Fibroblast of villous mesenchyme (primary cell): ENCODE results near the gene CIRBP. TPM values are rescaled to one million over a fixed set of nuclear protein-coding genes. Genes with fewer than 3 reads are reported as not detected.
"Not testable (repeated sequence)": the region's sequence is repeated elsewhere in the genome, so short reads cannot be mapped to it uniquely, and the experiment has no call there.

Source experiments
- DNase-seq: peaks from one replicate; pipeline ENCODE4 v3.0.0-alpha.2; 2010; ENCODE audit warnings: low read depth
- H3K4me3 ChIP-seq: 2 replicates; pipeline ENCODE4 v1.5.1; 2011; ENCODE audit warnings: low read depth, mild to moderate bottlenecking, low read length
- total RNA-seq: library from RNA; depleted of rRNA; stranded (reverse); fragments of >200 nt; gene quantifications from 2 replicates; pipeline ENCODE4 v1.2.3, GENCODE V29; 2012
- TF ChIP-seq, protein P1 (sequence below): IDR thresholded peaks from 2 replicates; pipeline ENCODE4 v1.5.1; 2012; ENCODE audit warnings: low read depth, mild to moderate bottlenecking, low read length; ENCODE audit not compliant: insufficient read depth

Gene CIRBP
- total RNA-seq, 1 donor = 85.5 TPM

DNA sequence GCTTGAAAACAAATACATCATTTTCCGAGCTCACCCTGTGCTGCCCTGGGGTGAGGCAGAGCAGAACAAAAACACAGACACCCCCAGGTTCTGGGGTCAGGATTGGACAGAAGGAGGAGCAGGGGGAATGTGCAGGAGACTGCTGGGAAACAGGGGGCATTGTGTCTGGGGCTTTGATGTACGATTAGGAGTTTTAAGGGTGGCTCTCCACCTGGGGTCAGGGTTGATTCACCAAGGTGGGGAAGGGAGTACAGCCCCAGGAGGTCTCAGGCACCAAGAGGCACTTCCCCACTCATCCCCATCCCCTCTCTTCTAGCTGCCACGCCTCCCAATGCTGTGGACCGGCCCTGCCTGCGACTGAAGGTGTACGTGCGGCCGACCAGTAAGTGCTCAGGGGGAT lies 29.1 kb downstream of the CIRBP start:
- TF ChIP-seq, protein P1, sequence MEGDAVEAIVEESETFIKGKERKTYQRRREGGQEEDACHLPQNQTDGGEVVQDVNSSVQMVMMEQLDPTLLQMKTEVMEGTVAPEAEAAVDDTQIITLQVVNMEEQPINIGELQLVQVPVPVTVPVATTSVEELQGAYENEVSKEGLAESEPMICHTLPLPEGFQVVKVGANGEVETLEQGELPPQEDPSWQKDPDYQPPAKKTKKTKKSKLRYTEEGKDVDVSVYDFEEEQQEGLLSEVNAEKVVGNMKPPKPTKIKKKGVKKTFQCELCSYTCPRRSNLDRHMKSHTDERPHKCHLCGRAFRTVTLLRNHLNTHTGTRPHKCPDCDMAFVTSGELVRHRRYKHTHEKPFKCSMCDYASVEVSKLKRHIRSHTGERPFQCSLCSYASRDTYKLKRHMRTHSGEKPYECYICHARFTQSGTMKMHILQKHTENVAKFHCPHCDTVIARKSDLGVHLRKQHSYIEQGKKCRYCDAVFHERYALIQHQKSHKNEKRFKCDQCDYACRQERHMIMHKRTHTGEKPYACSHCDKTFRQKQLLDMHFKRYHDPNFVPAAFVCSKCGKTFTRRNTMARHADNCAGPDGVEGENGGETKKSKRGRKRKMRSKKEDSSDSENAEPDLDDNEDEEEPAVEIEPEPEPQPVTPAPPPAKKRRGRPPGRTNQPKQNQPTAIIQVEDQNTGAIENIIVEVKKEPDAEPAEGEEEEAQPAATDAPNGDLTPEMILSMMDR = no peak
- H3K4me3 ChIP-seq = no peak overlapping the region
- DNase-seq = no peak

DNA sequence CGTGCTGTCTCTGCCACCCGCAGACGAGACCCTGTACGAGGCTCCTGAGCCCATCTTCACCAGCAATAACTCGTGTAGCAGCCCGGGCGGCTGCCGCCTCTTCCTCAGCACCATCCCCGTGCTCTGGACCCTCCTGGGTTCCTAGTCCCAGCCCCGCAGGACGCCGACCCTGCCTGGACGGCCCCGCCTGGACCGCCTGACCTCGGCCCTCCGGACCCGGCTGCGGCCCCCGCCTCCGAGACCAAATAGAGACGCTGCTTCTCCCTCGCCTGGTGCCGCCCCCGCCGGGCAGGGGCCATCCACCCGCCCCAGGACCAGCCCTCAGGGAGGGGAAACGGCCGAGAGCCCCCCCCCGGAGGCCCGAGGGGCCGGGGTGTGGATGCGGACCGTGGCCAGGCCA lies 30.7 kb downstream of the CIRBP start:
- no peak for DNase-seq
- H3K4me3 ChIP-seq = no peak overlapping the region
- TF ChIP-seq, protein P1 = no peak

DNA sequence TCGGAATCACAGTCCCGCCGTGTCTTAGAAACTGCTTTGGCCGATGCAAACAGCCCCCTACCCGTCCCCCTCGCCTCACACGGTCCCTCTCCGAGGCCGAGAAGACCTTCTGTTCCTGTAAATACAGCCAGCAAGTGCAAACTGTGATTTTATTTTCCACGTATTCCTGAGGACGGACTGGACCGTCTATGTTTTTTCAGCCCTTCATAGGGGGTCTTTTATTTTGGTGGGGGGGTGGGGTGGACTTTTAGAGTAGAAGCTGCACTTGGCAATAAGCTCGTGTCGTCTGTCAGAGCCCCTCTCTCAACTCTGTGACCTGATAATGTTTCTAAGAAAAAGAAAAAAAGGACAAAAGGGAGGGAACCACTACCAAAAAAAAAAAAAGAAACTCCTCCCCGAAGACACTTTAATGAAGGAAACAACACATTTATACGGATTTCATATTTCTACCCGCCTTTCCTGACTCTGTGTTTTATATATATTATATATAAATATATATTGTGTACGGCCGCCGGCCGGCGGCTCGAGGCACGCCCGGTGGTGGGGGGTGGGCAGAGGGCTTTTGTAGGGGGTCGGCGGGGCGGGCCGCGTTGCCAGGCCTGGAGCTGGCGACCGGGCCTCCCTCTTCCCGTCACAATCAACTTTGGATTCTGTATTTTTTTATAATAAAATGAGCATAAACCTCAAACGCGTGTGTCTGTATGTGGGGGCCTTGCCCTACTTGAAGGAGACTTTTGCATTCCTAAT lies 31.8 kb downstream of the CIRBP start:
- no peak overlapping the region for H3K4me3 ChIP-seq
- DNase-seq = no peak
- TF ChIP-seq, protein P1 = no peak

DNA sequence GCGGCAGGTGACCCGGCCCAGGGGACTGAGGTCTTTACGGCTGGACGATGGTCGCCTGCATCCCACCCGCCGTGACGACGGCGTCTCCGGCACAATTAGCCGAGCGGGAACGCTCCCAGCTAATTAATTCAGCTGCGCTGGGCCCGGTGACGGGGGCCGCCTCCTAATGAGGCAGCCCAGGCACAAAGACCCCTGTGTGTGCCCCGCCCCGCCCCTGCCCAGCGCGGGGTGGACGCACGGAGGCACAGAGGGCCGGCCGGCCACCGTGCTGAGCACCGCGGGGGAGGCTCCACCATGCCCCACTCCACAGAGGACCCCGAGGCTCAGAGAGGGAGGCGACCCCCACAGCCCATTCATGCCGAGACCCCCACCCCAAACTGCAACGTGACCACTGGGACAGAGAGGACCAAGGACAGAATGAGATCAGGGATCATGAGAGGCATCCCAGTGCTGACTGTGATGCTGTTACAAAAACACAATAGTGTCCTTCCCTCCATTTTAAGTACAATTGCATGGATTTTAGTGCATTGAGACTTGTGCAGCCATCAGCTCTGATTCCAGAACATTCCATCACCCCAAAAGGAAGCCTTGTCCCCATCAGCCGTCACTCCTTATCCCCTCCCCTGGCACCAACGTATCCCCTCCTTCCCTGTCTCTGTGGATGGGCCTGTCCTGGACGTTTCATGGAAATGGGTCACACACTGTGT lies 33.6 kb downstream of the CIRBP start:
- no peak for DNase-seq
- TF ChIP-seq, protein P1 = no peak
- H3K4me3 ChIP-seq = no peak overlapping the region

DNA sequence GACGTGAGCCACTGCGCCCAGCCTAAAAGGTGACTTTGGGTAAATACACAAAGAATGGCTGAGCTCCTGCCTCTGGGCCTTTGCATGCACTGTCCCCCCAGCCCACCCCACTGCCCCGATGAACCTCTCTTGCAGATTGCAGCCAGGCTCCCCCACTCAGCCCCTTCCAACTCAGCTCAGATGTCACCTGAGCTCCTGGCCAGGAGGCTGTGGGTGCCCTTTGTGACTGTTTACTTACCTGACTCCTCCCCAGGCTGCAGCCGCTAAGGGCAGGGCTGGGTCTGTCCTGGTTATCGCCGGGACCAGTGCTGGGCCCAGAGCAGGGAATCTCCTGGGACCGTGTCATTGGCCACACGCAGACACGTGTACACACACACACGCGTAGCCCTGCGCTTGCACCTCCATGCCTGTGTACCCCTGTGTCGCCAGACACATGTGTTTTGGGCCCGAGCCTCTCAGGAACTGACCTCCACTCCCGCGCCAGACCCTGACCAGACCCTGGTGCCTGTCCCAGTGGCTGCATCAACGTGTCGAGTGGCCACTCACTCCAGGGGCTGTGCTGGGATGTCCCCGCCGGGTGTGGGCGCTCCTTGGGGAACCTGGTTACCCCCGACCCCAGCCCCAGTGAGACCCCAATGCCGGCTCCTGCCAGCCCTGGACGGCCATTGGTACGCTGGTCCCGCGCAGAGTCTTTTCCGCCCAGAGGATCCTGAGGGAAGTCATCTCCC lies 35.2 kb downstream of the CIRBP start:
- H3K4me3 ChIP-seq = no peak overlapping the region
- no peak for DNase-seq
- TF ChIP-seq, protein P1 = no peak

DNA sequence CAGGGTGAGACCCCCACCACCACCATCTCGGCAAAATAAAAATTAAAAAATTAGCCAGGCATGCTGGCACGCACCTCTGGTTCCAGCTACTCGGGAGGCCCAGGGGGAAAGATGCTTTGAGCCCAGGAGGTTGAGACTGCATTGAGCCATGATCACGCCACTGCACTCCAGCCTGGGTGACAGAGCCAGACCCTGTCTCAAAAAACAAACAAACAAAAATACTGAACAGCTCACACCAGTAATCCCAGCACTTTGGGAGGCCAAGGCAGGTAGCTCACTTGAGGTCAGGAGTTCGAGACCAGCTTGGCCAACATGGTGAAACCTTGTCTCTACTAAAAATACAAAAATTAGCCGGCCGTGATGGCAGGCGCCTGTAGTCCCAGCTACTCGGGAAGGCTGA lies 36.2 kb downstream of the CIRBP start:
- not testable (repeated sequence) for H3K4me3 ChIP-seq, DNase-seq

DNA sequence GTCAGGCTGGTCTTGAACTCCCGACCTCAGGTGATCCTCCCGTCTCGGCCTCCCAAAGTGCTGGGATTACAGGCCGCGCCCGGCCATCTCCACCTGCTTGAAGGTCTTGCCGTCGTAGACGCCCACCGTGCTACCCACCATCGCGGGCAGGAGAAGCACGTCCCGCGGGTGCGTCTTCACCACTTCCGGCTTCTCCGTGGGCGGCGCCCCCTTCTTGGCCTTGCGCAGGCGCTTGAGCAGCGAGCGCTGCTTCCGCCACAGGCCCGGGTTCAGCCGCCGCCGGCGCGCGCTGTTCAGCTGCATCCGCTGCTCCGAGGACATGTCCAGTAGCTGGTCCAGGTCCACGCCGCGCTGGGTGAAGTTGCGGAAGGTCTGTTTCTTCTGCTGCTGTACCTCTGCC lies 38.2 kb downstream of the CIRBP start:
- peak overlapping the region; percentile 67 for H3K4me3 ChIP-seq
- TF ChIP-seq, protein P1 = no peak
- DNase-seq = peak; percentile 73
